NCI-H1417 (cell line): Measurements from ENCODE around the gene GALNT6.

Source experiments
- DNase-seq, 3 experiments: peaks; one replicate each; lab custom pipeline; 2025; lab: John Stamatoyannopoulos, UW

Gene GALNT6

GRCh38 chr12:51382173-51382572 lies 9.0 kb downstream of the GALNT6 start:
- no peak for DNase-seq

GRCh38 chr12:51381226-51382079 lies 9.8 kb downstream of the GALNT6 start:
- DNase-seq = peak; percentile 16 to 85 (median 51)

GRCh38 chr12:51379571-51379970 lies 11.6 kb downstream of the GALNT6 start:
- no peak for DNase-seq

- DNase-seq = no peak
Observed at GRCh38 chr12:51378749-51379148, 12.5 kb downstream of the GALNT6 start.

- DNase-seq = peak in 1 of 3 experiments; percentile 88
Observed at GRCh38 chr12:51377099-51377984, 13.9 kb downstream of the GALNT6 start.

- no peak for DNase-seq
Observed at GRCh38 chr12:51374856-51375255, 16.4 kb downstream of the GALNT6 start.

GRCh38 chr12:51374361-51374760 lies 16.8 kb downstream of the GALNT6 start:
- DNase-seq = no peak

- no peak for DNase-seq
Observed at GRCh38 chr12:51373187-51373586, 18.0 kb downstream of the GALNT6 start.

GRCh38 chr12:51372021-51372420 lies 19.2 kb downstream of the GALNT6 start:
- DNase-seq = no peak

GRCh38 chr12:51371295-51371953 lies 19.8 kb downstream of the GALNT6 start:
- peak; percentile 30 to 92 (median 65) for DNase-seq

GRCh38 chr12:51370667-51371066 lies 20.5 kb downstream of the GALNT6 start:
- DNase-seq = no peak

GRCh38 chr12:51369581-51369980 lies 21.6 kb downstream of the GALNT6 start:
- no peak for DNase-seq

GRCh38 chr12:51368640-51369517 lies 22.3 kb downstream of the GALNT6 start:
- peak; percentile 56 to 77 (median 66) for DNase-seq

- no peak for DNase-seq
Observed at GRCh38 chr12:51365276-51365675, 25.9 kb downstream of the GALNT6 start.

GRCh38 chr12:51364001-51364400 lies 27.2 kb downstream of the GALNT6 start:
- no peak for DNase-seq

- no peak for DNase-seq
Observed at GRCh38 chr12:51362747-51363342, 28.4 kb downstream of the GALNT6 start.

- DNase-seq = no peak
Observed at GRCh38 chr12:51362307-51362706, 28.9 kb downstream of the GALNT6 start.

- peak in 1 of 3 experiments; percentile 8 for DNase-seq
Observed at GRCh38 chr12:51361161-51362016, 29.8 kb downstream of the GALNT6 start.

GRCh38 chr12:51360315-51360714 lies 30.9 kb downstream of the GALNT6 start:
- DNase-seq = no peak

GRCh38 chr12:51359851-51360250 lies 31.4 kb downstream of the GALNT6 start:
- no peak for DNase-seq
